Muscle layer of colon (tissue), 2 donors: Measurements from ENCODE around the gene IFNLR1.

ENCODE experiments used
- H3K27ac ChIP-seq: one replicate; pipeline ENCODE4 v1.7.0; 2013; ENCODE audit warnings: low read depth, mild to moderate bottlenecking, low read length, moderate library complexity
- H3K27me3 ChIP-seq, 2 donors: one replicate each; pipeline ENCODE4 v1.7.0; 2013; ENCODE audit warnings: low read length in 2 of 2, mild to moderate bottlenecking in 2 of 2; ENCODE audit not compliant: insufficient read depth in 2 of 2, control insufficient read depth in 1 of 2
- H3K36me3 ChIP-seq: one replicate; pipeline ENCODE4 v1.7.0; 2013; ENCODE audit warnings: mild to moderate bottlenecking, low read length; ENCODE audit not compliant: insufficient read depth
- H3K4me1 ChIP-seq: one replicate; pipeline ENCODE4 v1.7.0; 2013; ENCODE audit warnings: mild to moderate bottlenecking, low read length; ENCODE audit not compliant: insufficient read depth
- H3K4me3 ChIP-seq, 2 donors: one replicate each; pipeline ENCODE4 v1.7.0; 2013; ENCODE audit warnings: low read length in 2 of 2, low read depth in 1 of 2, mild to moderate bottlenecking in 1 of 2, moderate library complexity in 1 of 2
- H3K9ac ChIP-seq: one replicate; pipeline ENCODE4 v1.7.0; 2013; ENCODE audit warnings: low read length
- H3K9me3 ChIP-seq: one replicate; pipeline ENCODE4 v1.7.0; 2013; ENCODE audit warnings: mild to moderate bottlenecking, low read length
- donor health status: abdominal sarcoma.
- donor health status: Adenocarcinoma of cecum.

The IFNLR1 gene

GRCh38 chr1:24105368-24106160 is 81.5 kb downstream of the IFNLR1 start:
- Histone ChIP-seq H3K4me3 (no peak overlapping the region), H3K4me1 (peaks cover 22% of the 10 kb centered on the region), H3K27me3 (no peaks in the 10 kb centered on the region), H3K9me3 (no peaks in the 10 kb centered on the region), H3K27ac (no peak overlapping the region), H3K36me3 (no peaks in the 10 kb centered on the region), H3K9ac (no peak overlapping the region)

DNA sequence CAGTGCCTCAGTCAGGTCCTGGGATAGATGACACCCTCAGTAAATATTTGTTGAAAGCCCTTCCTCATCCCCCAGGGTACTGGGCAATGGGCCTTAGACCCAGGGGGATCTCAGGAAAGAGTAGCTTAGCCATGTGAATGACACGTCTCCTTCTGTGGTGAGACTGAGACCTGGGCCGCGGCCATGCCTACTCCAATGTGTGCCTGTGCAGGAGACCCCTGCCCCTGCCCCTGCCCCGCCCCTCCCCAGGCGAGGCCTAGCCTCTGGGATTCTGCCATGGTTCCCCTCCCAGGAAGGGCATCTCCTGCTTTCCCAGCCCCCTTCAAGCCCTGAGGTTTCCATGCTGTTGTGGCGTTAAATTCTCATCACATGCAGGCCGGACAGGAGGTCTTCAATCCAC is 82.2 kb downstream of the IFNLR1 start:
- Histone ChIP-seq H3K9me3 (no peaks in the 10 kb centered on the region), H3K27ac (no peak overlapping the region), H3K4me1 (peaks cover 22% of the 10 kb centered on the region), H3K9ac (no peak overlapping the region), H3K36me3 (no peaks in the 10 kb centered on the region), H3K27me3 (no peaks in the 10 kb centered on the region), H3K4me3 (no peak overlapping the region)
